Sigmoid colon (tissue), 7 donors: ENCODE data around the gene OSCP1. TPM values are rescaled to one million over a fixed set of nuclear protein-coding genes. Genes with fewer than 3 reads are reported as not detected.

Experiments used
- DNase-seq: peaks from one replicate; pipeline ENCODE4 v3.0.0-alpha.2; 2019
- H3K27ac ChIP-seq, 4 donors: fragments of 200-600 bp; sonication (generic); one replicate each; pipeline ENCODE4 v1.5.1; 2016 to 2019; ENCODE audit warnings: mild to moderate bottlenecking in 1 of 4
- H3K27me3 ChIP-seq, 3 donors: fragments of 200-600 bp; sonication (generic); one replicate each; pipeline ENCODE4 v1.5.1; 2019; ENCODE audit warnings: mild to moderate bottlenecking in 1 of 3
- H3K36me3 ChIP-seq, 4 donors: fragments of 200-600 bp; sonication (generic); one replicate each; pipeline ENCODE4 v1.5.1; 2016 to 2019
- H3K4me1 ChIP-seq, 4 donors: fragments of 200-600 bp; sonication (generic); one replicate each; pipeline ENCODE4 v1.5.1; 2017 to 2019
- H3K4me3 ChIP-seq, 4 donors: fragments of 200-600 bp; sonication (generic); one replicate each; pipeline ENCODE4 v1.5.1; 2017 to 2019; ENCODE audit warnings: mild to moderate bottlenecking in 2 of 4, moderate library complexity in 1 of 4
- H3K9me3 ChIP-seq, 4 donors: fragments of 200-600 bp in 3 of 4; sonication (generic) in 3 of 4; one replicate each; pipeline versions ENCODE4 v1.5.1 to v1.6.1; 2013 to 2019
- EP300 ChIP-seq, 4 donors: sonication (generic); formaldehyde crosslinking; IDR thresholded peaks; one replicate each; pipeline ENCODE4 v1.6.1; 2017; ENCODE audit warnings: antibody characterized with exemption in 4 of 4
- POLR2A ChIP-seq, 2 donors: fragments of 450-650 bp; IDR thresholded peaks; one replicate each; pipeline ENCODE4 v1.6.1; 2016; ENCODE audit warnings: antibody characterized with exemption in 2 of 2, mild to moderate bottlenecking in 2 of 2, moderate library complexity in 2 of 2
- POLR2AphosphoS5 ChIP-seq, 4 donors: sonication (generic); formaldehyde crosslinking; IDR thresholded peaks; one replicate each; pipeline ENCODE4 v1.6.1; 2017; ENCODE audit warnings: antibody characterized with exemption in 4 of 4
- WGBS, 2 donors: extraction: QIAGEN DNeasy Blood & Tissue Kit; methylation state at CpG; one replicate each; pipeline ENCODE4 v1.1.7; 2013; 5-methylcytosine and 5-hydroxymethylcytosine counted together
- intact Hi-C: fragments of 100-400 bp; cut with DNase I; formaldehyde crosslinking; loops from one replicate; pipeline ENCODE4 v1.15.1; 2023
- polyA plus RNA-seq, 3 donors: library from polyadenylated mRNA; stranded (reverse); fragments of 200-250 nt; gene quantifications; one replicate each; pipeline ENCODE4 v1.2.3, GENCODE V29; 2013
- total RNA-seq, 4 donors: library from RNA; depleted of rRNA; stranded (reverse); fragments of >200 nt; gene quantifications; one replicate each; pipeline ENCODE4 v1.1.0, GENCODE V29; 2016
- TF ChIP-seq, protein P1 (sequence below), 4 experiments: fragments of 450-650 bp in 3 of 4; fragments of 200-600 bp in 1 of 4; IDR thresholded peaks; one replicate each; pipeline ENCODE4 v1.5.1; 2016 to 2019; ENCODE audit warnings: antibody characterized with exemption in 4 of 4, mild to moderate bottlenecking in 3 of 4, moderate library complexity in 2 of 4
- donor health status: healthy with polysubstance abuse.
- donor health status: Bipolar disorder and iron deficiency.
- donor health status: healthy.

Gene OSCP1
- total and polyA plus RNA-seq, 7 donors: 1.8 to 15.3 (median 10.3) TPM; not detected in 1

DNA sequence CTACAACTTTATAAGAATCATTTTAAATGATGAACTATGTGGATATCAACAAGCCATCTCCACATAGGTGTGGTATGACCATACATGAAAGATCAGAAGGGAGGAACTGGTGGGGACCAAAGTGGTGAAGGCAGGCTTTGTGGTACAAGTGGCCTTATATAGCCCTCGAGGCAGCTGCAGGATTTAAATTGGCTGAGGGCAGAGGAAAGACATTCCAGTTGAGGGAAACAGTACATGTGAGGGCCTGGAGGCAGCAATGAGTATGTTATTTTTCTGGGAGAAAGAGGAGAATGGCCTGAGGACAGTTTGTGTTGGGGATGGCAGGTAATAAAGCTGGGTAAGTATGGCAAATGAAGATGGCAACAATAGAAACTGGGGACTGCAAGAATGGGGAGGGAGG is 17.1 kb downstream of the OSCP1 start:
- H3K9me3 ChIP-seq: no peaks in the 10 kb centered on the region
- intact Hi-C loops: no loop called here
- whole genome bisulfite sequencing, 2 donors: 46 to 50% methylated on average over 1 of the region's 1 CpG
- no peaks in the 10 kb centered on the region for H3K4me1 ChIP-seq
- TF ChIP-seq POLR2A (IDR thresholded peaks at IDR 0.05) (no peak), EP300 (IDR thresholded peaks at IDR 0.05) (no peak), POLR2AphosphoS5 (IDR thresholded peaks at IDR 0.05) (no peak)
- TF ChIP-seq, protein P1, sequence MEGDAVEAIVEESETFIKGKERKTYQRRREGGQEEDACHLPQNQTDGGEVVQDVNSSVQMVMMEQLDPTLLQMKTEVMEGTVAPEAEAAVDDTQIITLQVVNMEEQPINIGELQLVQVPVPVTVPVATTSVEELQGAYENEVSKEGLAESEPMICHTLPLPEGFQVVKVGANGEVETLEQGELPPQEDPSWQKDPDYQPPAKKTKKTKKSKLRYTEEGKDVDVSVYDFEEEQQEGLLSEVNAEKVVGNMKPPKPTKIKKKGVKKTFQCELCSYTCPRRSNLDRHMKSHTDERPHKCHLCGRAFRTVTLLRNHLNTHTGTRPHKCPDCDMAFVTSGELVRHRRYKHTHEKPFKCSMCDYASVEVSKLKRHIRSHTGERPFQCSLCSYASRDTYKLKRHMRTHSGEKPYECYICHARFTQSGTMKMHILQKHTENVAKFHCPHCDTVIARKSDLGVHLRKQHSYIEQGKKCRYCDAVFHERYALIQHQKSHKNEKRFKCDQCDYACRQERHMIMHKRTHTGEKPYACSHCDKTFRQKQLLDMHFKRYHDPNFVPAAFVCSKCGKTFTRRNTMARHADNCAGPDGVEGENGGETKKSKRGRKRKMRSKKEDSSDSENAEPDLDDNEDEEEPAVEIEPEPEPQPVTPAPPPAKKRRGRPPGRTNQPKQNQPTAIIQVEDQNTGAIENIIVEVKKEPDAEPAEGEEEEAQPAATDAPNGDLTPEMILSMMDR (IDR thresholded peaks at IDR 0.05): no peak
- peaks cover 4 to 51% (median 14%) of the 10 kb centered on the region in 4 donors for H3K36me3 ChIP-seq
- H3K27ac ChIP-seq: no peak overlapping the region
- no peak overlapping the region for H3K4me3 ChIP-seq
- DNase-seq: no peak
- H3K27me3 ChIP-seq: no peaks in the 10 kb centered on the region

DNA sequence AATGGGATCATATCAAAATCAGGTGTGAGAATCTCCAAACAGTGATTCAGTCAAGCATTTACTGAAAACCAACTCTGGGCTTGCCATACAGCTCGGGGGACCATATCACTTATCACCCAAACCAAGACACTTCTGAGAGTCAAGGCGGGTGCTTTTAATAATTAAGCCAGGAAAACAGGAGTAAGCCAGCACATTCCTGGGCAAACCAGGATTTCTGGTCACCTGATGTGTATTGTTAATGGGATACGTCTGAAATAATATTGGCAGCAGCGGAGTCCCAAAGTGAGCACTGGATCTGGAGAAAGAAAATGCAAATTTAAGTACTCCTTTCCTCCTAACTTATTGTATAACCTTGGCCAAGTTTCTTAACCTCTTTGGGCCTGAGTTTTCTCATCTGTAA is 17.6 kb downstream of the OSCP1 start:
- Histone ChIP-seq H3K27me3 (no peaks in the 10 kb centered on the region), H3K36me3 (peaks cover 4 to 46% (median 14%) of the 10 kb centered on the region in 4 donors), H3K9me3 (no peaks in the 10 kb centered on the region), H3K27ac (no peak overlapping the region), H3K4me1 (no peaks in the 10 kb centered on the region), H3K4me3 (no peak overlapping the region)
- WGBS, 2 donors: 56 to 82% methylated on average over 4 of the region's 4 CpGs
- no peak for TF ChIP-seq POLR2AphosphoS5 (IDR thresholded peaks at IDR 0.05)
- no peak for DNase-seq
- intact Hi-C loops: no loop called here

DNA sequence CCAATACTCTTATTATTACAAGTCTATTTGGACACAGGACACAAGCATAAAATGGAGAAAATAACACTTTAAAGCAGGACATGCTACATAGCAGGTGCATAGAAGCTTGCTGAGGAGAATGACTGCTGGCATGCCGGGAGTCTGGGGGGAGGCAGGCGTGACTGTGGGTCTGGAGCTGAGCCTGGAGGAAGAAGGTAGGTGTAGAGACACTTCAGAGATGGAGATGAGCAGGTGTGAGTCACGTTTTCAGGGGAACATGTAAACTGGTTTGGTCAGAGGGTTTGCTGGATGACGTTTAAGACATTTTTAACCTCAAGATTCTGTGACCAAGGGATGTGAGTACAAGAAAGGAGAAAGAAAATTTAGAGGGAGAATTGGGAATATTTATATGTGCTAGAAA is 24.5 kb downstream of the OSCP1 start:
- H3K36me3 ChIP-seq: peaks cover 0 to 55% (median 7%) of the 10 kb centered on the region in 4 donors
- no peaks in the 10 kb centered on the region for H3K27me3 ChIP-seq
- no peaks in the 10 kb centered on the region for H3K9me3 ChIP-seq
- H3K4me1 ChIP-seq: peaks cover 0 to under 1% (median 0%) of the 10 kb centered on the region in 4 donors
- DNase-seq: no peak
- TF ChIP-seq EP300 (IDR thresholded peaks at IDR 0.05) (no peak), POLR2A (IDR thresholded peaks at IDR 0.05) (no peak), POLR2AphosphoS5 (IDR thresholded peaks at IDR 0.05) (no peak)
- TF ChIP-seq, protein P1 (IDR thresholded peaks at IDR 0.05): no peak
- intact Hi-C loops: no loop called here
- H3K27ac ChIP-seq: no peak overlapping the region
- no peak overlapping the region for H3K4me3 ChIP-seq
- WGBS, 2 donors: 80 to 82% methylated on average over 4 of the region's 4 CpGs

DNA sequence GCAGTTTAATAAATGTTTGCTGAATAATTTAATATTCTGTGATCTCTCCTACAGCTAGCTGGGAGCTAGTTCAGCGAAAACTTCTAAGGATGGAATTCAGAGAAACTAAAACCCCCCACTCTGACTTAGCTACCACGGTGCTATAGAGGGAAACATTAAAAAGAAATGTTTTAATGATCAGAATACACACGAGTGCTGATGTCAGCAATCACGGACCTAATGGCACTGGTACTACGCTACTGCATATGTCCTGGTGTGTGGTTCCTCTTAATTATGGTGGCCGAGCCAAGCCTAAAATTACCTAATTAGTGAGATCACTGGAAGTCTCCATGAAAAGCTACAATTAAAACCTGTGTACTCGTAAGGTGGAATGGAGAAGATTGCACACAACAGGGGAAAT is 28.6 kb downstream of the OSCP1 start:
- Histone ChIP-seq H3K27ac (no peak overlapping the region), H3K27me3 (no peaks in the 10 kb centered on the region), H3K4me1 (peaks cover 0 to 7% (median 5%) of the 10 kb centered on the region in 4 donors), H3K9me3 (no peaks in the 10 kb centered on the region), H3K4me3 (no peak overlapping the region), H3K36me3 (peaks cover 0 to 56% (median 9%) of the 10 kb centered on the region in 4 donors)
- 84 to 90% methylated on average over 7 of the region's 7 CpGs for WGBS, 2 donors
- TF ChIP-seq POLR2AphosphoS5 (IDR thresholded peaks at IDR 0.05): no peak
- no peak for TF ChIP-seq EP300 (IDR thresholded peaks at IDR 0.05)
- TF ChIP-seq POLR2A (IDR thresholded peaks at IDR 0.05): no peak
- TF ChIP-seq, protein P1 (IDR thresholded peaks at IDR 0.05): no peak
- no peak for DNase-seq
- intact Hi-C loops: loop anchor here (1.0 kb wide), 2 partner anchors 79 to 322 kb away; no protein-coding TSS in a partner anchor

DNA sequence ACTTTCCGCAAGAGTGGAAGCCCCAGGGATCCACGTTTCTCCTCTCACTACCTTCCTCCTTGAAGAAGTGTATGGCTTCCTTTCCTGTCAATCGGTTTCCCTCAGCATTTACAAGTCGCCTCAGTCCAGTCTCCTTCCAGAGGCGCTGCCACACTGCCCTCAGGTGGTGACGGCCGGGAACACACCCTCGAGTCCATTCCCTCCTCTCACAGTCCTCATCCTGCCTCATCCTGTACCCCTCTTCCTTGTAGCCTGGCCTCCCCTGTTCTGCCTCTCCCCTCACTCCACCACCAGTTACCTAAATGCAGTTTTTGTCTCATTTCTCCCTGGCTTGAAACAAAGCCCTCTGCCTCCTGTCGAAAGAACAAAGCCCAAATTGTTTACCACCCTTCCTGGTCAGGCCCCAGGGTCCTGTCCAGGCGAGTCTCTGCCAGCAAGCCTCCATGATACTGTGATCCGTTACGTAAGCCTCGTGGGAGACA is 29.4 kb downstream of the OSCP1 start:
- no peak for TF ChIP-seq EP300 (IDR thresholded peaks at IDR 0.05)
- TF ChIP-seq, protein P1 (IDR thresholded peaks at IDR 0.05): peak; percentile 88 to 94 (median 92)
- TF ChIP-seq POLR2AphosphoS5 (IDR thresholded peaks at IDR 0.05): peak in 1 of 4 donors; percentile 26
- no peak for TF ChIP-seq POLR2A (IDR thresholded peaks at IDR 0.05)
- intact Hi-C loops: loop anchor here (1.0 kb wide), 2 partner anchors 79 to 322 kb away; no protein-coding TSS in a partner anchor
- H3K4me3 ChIP-seq: no peak overlapping the region
- no peaks in the 10 kb centered on the region for H3K27me3 ChIP-seq
- WGBS, 2 donors: 20 to 21% methylated on average over 13 of the region's 13 CpGs
- H3K4me1 ChIP-seq: peaks cover 0 to 7% (median 5%) of the 10 kb centered on the region in 4 donors
- peak overlapping the region in 1 of 4 donors; percentile 38 for H3K27ac ChIP-seq
- peaks cover 0 to 55% (median 9%) of the 10 kb centered on the region in 4 donors for H3K36me3 ChIP-seq
- no peaks in the 10 kb centered on the region for H3K9me3 ChIP-seq
- peak; percentile 92 for DNase-seq
